Airway epithelial cell (primary cell): ENCODE data around the gene NEUROD4. TPM values are rescaled to one million over a fixed set of nuclear protein-coding genes. Genes with fewer than 3 reads are reported as not detected.

ENCODE experiments used
- total RNA-seq: library from RNA; depleted of rRNA; stranded (reverse); fragments of >200 nt; gene quantifications from 2 replicates; pipeline ENCODE4 v1.2.3, GENCODE V29; 2015

NEUROD4 gene, protein sequence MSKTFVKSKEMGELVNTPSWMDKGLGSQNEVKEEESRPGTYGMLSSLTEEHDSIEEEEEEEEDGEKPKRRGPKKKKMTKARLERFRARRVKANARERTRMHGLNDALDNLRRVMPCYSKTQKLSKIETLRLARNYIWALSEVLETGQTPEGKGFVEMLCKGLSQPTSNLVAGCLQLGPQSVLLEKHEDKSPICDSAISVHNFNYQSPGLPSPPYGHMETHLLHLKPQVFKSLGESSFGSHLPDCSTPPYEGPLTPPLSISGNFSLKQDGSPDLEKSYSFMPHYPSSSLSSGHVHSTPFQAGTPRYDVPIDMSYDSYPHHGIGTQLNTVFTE
- not detected in 2 replicates for total RNA-seq

DNA sequence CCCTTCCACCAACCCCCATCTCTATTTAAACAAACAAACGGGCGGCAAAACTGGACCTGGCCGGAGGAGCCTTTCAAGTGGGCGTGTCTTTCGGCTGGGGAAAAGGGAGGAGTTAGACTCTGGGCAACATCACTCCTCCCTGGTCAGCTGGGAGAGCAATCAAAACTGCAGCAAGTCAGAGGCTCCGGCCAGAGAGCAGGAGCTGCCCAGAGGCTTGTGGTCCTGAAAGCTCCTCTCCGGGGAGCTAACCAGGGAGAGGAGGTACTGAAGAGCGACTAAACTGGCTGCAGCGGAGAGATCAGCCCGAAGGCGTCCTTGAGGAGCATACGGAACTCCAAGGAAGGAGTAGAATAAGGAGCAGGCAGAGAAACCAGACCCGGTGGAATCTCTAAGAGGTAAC, at the start of gene NEUROD4:
Gene NEUROD4 (plus strand): TSS at position 191 of the 400 bp plus-strand sequence. CDS start 6,466 bp downstream, outside the sequence.

DNA sequence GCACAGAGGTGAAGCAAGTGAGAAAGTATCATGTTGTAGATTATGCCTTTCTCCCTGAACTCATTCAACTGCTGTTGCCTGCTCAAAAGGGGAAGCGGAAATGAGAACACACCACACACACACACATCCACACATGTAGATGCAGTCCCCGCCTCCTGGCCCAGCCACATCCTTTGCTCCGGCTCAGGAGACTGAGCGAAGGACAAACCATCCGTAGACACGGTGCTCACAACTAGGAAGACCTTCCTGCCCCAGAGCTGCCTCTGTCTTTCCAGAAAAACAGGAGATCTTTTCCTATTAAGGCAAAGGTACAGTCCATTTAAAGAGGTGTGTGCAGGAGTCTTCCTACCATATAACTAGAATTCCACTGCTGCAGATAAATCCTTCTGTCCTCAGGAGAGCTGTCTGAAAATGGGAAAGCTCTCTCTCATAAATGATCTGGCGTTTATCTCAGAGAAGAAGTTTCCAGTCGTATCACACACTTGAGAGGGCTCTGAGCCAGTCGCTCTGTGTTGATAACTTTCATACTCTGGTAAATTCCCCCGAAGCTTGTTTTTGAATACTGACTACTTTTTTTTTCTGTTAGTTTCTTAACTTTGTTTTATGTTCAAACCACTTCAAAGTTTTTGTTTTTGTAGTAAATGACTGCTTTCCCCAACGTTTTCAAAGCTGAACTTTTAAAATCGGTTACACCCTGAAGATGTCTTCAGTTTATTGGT, 35.0 kb upstream of the NEUROD4 start, which contains the start of gene TESPA1:
Gene TESPA1 (minus strand): TSS at position 105 of the 719 bp plus-strand sequence. CDS start 10,200 bp downstream, outside the sequence.

Other genes with a start within 250 kb of the NEUROD4 start
- 4.7 TPM in 1 of 2 replicates, not detected in the other for gene MUCL1, start 165.5 kb upstream of the NEUROD4 start, total RNA-seq
- not detected in 2 replicates for gene TESPA1, start 35.2 kb upstream of the NEUROD4 start, total RNA-seq
- not detected in 2 replicates for gene OR9K2, start 106.4 kb downstream of the NEUROD4 start, total RNA-seq
- not detected in 2 replicates for gene OR10A7, start 201.1 kb downstream of the NEUROD4 start, total RNA-seq
- not detected in 2 replicates for gene OR6C74, start 224.6 kb downstream of the NEUROD4 start, total RNA-seq